Muscle layer of colon (tissue), 2 donors: ENCODE measurements around the gene ATG4B.

Experiments used
- H3K27ac ChIP-seq: one replicate; pipeline ENCODE4 v1.7.0; 2013; ENCODE audit warnings: low read depth, mild to moderate bottlenecking, low read length, moderate library complexity
- H3K27me3 ChIP-seq, 2 donors: one replicate each; pipeline ENCODE4 v1.7.0; 2013; ENCODE audit warnings: low read length in 2 of 2, mild to moderate bottlenecking in 2 of 2; ENCODE audit not compliant: insufficient read depth in 2 of 2, control insufficient read depth in 1 of 2
- H3K36me3 ChIP-seq: one replicate; pipeline ENCODE4 v1.7.0; 2013; ENCODE audit warnings: mild to moderate bottlenecking, low read length; ENCODE audit not compliant: insufficient read depth
- H3K4me1 ChIP-seq: one replicate; pipeline ENCODE4 v1.7.0; 2013; ENCODE audit warnings: mild to moderate bottlenecking, low read length; ENCODE audit not compliant: insufficient read depth
- H3K4me3 ChIP-seq, 2 donors: one replicate each; pipeline ENCODE4 v1.7.0; 2013; ENCODE audit warnings: low read length in 2 of 2, low read depth in 1 of 2, mild to moderate bottlenecking in 1 of 2, moderate library complexity in 1 of 2
- H3K9ac ChIP-seq: one replicate; pipeline ENCODE4 v1.7.0; 2013; ENCODE audit warnings: low read length
- H3K9me3 ChIP-seq: one replicate; pipeline ENCODE4 v1.7.0; 2013; ENCODE audit warnings: mild to moderate bottlenecking, low read length
- donor health status: abdominal sarcoma.
- donor health status: Adenocarcinoma of cecum.

ATG4B gene

DNA sequence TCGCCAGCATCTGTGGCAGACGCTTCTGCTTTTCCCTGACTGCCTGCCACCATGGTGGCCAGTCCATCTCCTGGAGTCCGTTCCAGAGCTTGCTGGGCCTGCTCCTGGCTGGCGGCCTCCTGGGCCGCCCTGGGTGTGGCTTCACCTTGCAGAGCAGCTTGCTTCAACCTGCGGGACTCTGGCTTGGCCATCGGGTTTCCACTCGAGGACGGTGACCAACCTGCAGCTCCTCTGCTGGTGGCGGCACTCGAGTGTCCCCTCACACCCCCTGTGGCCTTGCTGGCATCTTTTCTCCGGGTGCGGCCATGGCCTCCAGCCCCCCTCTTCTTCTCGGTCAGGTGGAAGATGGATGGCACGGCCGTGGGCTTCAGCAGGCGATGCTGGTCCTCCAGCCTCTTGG is 3.9 kb upstream of the ATG4B start:
- Histone ChIP-seq H3K9me3 (no peaks in the 10 kb centered on the region), H3K9ac (no peak overlapping the region), H3K4me3 (no peak overlapping the region), H3K27ac (no peak overlapping the region), H3K27me3 (no peaks in the 10 kb centered on the region), H3K36me3 (peaks cover 42% of the 10 kb centered on the region), H3K4me1 (peaks cover 24% of the 10 kb centered on the region)

DNA sequence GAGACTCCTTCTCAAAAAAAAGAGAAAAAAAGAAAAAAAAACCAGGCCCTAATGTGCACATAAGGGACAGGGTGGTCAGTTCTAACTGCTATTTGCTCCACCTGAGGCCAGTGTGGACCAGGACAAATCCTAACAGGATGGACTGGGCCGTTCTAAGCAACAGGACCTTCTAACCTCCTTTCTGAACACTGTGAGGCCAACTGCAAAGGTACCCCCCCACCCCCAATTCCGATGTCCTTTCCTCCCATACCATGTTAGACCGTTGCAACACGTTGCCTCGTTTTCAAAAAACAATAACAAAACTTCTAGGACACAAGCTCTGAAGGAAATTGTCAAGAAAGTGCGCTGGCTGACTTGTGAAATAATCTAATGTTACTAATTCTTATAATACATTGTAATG is 1.7 kb upstream of the ATG4B start:
- no peaks in the 10 kb centered on the region for H3K27me3 ChIP-seq
- H3K9ac ChIP-seq: peak overlapping the region; percentile 55
- H3K4me3 ChIP-seq: peak overlapping the region; percentile 76 to 80
- H3K27ac ChIP-seq: peak overlapping the region; percentile 40
- peaks cover 34% of the 10 kb centered on the region for H3K36me3 ChIP-seq
- no peaks in the 10 kb centered on the region for H3K9me3 ChIP-seq
- peaks cover 45% of the 10 kb centered on the region for H3K4me1 ChIP-seq

DNA sequence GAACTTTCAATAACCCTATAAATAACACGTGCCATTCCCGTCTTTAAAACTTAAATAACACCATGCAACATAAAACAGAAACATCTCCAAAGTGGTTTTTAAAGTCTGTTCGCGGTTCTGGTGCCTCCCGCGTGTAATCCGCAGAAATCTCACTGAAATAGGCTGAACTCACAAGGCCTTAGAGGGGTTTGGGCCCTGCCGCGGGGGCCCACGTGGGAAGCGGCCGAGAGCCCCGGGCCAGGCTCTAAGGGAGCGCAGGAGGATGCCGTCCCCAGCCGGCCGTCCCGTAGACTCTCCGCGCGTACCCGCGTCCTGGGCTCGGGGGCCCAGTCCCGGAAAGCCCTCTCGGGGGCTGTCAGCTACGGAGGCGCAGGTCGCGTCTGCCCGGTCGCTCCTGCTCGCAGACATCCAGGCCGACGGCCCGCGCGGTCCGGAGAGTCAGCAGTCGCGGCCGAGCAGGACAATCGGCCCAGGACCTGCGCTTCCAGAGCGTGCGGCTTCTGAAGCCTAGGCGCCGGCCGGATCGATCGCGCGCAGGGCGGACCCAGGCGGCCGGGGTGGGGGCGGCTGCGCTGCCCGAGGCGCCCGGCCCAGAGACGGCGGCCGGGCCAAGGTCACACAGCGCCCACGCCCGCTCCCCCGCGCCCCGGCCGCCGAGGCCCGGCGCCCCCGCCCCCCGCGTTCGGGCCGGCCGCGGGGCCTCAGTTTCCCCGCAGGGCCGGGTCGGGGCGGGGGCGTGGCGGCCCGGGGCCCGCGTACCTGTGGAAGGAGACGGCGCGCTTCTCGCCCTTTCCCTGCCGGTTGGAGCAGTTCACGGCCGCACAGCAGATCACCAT is 1.1 kb upstream of the ATG4B start:
- Histone ChIP-seq H3K9ac (peak overlapping the region; percentile 55), H3K27me3 (no peaks in the 10 kb centered on the region), H3K4me1 (peaks cover 45% of the 10 kb centered on the region)

DNA sequence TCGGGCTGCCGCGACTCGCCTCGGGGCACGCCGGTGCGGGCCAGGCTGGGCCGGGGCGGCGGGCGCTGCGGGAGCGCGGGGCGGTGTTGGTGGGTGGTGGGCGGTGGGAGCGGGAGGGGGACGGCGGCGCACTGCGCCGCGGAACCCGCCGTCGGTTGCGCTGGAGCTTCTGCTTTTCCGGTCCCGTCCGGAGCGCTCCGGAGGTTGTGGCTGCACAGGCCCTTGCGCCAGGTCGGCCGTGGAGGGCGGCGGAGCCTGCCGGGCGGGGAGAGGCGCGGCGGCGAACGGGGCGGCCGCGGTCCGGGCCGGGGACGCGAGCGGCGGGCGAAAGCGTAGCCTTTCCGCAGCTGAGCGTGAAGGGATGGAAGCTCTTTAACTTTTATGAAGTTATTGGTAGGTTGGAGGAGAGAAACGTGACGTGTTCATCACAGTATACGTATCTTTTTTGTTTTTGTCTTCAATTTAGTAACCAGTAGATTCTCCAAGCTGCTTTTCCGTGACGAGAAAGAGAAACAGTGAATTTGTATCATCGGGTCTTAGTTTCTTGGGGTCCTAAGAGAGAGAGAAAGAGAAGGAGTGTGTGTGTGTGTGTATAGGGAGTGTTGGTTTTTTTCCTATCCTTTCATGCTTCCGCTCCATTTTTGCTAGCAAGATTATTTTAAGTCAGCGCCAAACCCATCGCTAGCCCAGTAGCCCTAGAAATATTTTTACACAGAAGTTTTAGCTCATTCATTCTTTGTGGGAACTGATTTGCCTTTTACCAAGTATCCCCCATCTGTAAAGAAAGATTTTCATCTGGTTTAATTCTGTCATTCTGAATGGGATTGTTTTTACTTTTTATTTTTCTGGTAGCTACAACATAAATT is 535 bp downstream of the ATG4B start:
- H3K4me3 ChIP-seq: peak overlapping the region; percentile 67 to 79
- peak overlapping the region; percentile 98 for H3K27ac ChIP-seq
- no peaks in the 10 kb centered on the region for H3K27me3 ChIP-seq
- no peaks in the 10 kb centered on the region for H3K9me3 ChIP-seq
- H3K9ac ChIP-seq: peak overlapping the region; percentile 62
- peaks cover 14% of the 10 kb centered on the region for H3K36me3 ChIP-seq
- peaks cover 45% of the 10 kb centered on the region for H3K4me1 ChIP-seq

More for the DNA sequence above, 1.1 kb upstream of the ATG4B start:
- peak overlapping the region; percentile 40 for H3K27ac ChIP-seq
- peak overlapping the region; percentile 76 to 80 for H3K4me3 ChIP-seq
- H3K36me3 ChIP-seq: peaks cover 30% of the 10 kb centered on the region
- no peaks in the 10 kb centered on the region for H3K9me3 ChIP-seq

DNA sequence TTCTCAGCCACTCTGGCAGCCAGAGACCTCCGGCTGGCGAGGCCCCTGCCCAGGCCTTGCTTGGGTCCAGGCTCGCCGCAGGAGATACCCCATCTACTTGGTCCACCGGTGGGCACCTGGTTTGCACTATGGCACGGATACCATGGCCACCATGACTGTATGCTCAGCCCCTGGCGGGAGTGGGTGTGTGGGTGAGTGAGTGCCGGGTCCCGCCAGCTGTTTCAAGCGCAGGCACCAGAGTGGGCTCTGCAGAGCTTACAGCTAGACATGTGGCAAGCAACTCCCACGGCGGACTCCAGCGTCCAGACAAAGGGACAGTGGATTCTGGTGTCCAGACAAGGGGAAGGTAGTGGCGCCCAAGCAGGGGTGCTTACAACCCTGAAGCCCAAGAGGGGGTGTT is 1.4 kb downstream of the ATG4B start:
- Histone ChIP-seq H3K9me3 (no peaks in the 10 kb centered on the region), H3K27me3 (no peaks in the 10 kb centered on the region), H3K27ac (no peak overlapping the region), H3K4me3 (peak overlapping the region in 1 of 2 donors; percentile 79), H3K4me1 (peaks cover 45% of the 10 kb centered on the region), H3K36me3 (peaks cover 7% of the 10 kb centered on the region), H3K9ac (no peak overlapping the region)

DNA sequence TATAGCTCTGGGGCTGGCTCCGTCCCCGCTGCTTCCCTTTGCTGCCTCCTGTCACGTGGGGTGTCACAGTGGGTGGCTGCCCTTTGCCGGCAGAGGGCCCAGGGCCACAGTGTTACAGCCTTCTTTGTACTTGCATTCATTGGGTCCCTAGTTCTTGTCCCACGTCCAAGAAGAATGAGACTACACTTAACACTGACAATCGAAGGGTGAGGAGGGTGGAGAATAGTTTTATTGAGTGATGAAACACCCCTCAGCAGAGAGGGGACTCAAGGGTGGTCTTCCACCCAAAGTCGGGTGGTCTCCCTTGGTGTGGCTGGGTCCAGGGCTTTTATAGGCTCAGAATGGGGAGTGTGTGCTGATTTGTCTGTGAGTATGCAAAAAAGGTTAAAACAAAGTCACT is 1.9 kb downstream of the ATG4B start:
- no peaks in the 10 kb centered on the region for H3K27me3 ChIP-seq
- H3K4me1 ChIP-seq: peaks cover 42% of the 10 kb centered on the region
- H3K27ac ChIP-seq: no peak overlapping the region
- peaks cover 4% of the 10 kb centered on the region for H3K36me3 ChIP-seq
- peak overlapping the region in 1 of 2 donors; percentile 79 for H3K4me3 ChIP-seq
- H3K9ac ChIP-seq: no peak overlapping the region
- no peaks in the 10 kb centered on the region for H3K9me3 ChIP-seq

DNA sequence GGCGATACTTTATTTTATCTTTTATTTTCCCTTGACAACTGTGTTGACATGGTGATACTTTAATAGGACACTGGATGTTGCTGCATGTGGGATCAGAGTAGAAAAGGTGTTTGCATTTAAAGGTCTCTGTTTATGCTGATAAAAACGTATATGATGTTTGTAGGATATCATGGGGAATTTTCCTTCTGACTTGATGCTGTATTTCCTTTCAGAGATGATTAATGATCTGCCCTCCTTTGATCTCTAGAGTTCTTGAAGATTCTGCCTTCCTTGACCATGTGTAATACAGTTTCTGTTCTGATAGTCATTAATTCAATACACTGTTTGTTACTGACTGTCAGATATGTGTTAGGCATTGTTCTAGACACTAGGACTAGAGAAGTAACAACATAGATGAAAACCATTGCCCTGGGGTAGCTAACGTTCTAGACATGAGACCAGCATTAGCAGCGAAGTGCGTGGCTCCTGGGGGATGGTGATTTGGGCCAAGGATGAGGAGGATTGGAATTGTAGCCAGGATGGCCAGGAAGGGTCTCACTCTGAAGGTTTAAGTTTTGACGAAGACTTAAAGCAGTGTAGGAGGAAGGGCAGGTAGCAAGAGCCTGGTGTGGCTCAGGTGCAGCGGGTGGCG is 2.8 kb downstream of the ATG4B start:
- Histone ChIP-seq H3K9me3 (no peaks in the 10 kb centered on the region), H3K36me3 (no peaks in the 10 kb centered on the region), H3K9ac (no peak overlapping the region), H3K27ac (peak overlapping the region; percentile 21), H3K4me3 (no peak overlapping the region), H3K4me1 (peaks cover 33% of the 10 kb centered on the region), H3K27me3 (no peaks in the 10 kb centered on the region)

DNA sequence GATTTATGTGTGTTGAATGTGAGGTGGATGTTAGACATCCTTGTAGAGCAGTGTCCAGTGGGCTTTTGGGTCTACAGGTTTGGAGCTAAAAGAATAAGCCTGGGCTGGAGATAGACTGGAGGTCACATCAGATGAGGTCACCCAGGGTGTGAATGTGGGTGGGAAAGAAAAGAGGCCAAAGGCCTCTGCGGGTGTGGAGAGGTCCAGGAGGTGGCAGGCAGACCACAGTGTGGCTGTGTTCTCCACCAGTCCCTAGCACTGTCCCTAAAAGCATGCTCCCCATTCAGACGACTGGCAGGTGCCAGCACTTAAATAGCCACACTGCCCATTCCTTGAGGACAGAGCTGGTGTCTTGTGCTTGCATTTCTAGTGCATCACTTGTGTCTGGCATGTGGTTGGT is 4.1 kb downstream of the ATG4B start:
- peaks cover 24% of the 10 kb centered on the region for H3K4me1 ChIP-seq
- no peak overlapping the region for H3K27ac ChIP-seq

DNA sequence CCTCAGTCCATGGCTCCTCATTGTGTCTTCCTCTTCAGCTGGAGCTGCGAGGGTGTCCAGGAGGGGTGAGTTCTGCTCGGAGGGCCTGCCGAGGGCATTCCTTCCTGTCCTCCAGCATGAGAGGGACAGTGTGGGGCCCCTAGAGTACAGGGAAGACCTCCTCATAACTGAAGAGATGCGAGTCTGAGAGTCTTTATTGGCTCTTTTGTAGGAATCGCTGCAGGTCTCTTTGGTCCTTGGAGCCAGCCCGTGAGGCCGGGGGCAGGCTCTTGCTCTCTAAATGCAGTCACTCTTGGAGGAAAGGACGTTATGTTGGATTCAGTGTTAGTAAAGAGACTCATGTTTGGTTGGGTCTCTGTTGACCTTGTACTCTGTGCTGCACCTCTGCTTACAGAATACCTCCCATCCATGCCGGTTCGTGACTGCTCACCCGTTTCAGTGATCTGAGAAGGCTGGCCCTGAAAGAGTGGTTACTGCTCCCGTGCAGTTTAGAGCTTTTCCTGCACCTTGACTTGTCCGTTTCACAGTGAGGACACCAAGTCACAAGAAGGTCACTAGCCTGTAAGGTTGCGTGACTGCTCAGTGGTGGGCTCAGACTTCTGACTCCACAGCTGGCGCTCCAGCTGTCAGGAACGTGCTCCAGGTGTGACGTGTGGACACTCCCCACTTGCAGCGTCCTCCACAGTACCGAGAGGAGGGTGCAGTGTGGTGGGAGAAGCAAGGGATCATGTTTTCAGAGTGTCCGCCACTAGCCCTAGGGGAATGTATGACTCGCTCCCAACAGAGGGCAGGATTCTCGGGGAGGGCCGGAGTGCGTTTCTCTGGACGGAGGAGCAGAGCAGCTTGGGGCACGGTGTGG is 7.8 kb downstream of the ATG4B start:
- Histone ChIP-seq H3K9ac (no peak overlapping the region), H3K36me3 (no peaks in the 10 kb centered on the region), H3K27me3 (no peaks in the 10 kb centered on the region), H3K27ac (no peak overlapping the region), H3K4me3 (no peak overlapping the region), H3K9me3 (no peaks in the 10 kb centered on the region), H3K4me1 (peaks cover 16% of the 10 kb centered on the region)

More for the DNA sequence above, 4.1 kb downstream of the ATG4B start:
- no peaks in the 10 kb centered on the region for H3K9me3 ChIP-seq
- H3K27me3 ChIP-seq: no peaks in the 10 kb centered on the region
- no peaks in the 10 kb centered on the region for H3K36me3 ChIP-seq
- no peak overlapping the region for H3K4me3 ChIP-seq
- no peak overlapping the region for H3K9ac ChIP-seq

DNA sequence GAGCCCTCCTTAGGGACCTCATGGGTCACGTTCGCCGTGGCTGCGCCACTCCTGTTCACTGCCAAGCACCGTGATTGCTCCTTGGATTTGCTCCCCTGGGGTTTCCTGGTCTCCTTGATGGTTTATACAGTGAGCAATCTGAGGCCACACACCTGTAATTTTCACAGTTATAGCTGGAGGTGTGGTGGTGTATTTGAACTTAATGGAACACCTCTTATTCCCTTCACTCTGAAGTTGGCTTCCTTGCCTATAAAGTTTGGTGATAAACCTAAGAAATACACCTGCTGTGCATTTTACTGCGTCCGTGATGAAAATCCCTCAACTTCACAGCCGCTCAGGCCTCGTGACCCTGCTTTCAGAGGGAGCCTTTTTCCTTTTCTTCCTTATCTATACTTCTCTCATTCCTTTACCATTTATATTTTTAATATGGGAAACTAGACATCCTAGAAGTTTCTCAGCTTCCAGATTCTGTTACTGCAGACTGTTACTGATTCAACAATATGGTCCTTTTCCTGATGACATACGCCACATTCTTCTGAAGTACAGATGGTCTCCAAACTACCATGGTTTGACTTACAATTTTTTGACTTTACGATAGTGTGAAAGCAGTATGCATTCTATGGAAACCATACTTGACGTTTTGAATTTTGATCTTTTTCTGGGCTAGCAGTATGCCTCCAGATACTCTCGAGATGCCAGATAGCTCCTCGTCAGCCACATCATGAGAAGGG is 8.6 kb downstream of the ATG4B start:
- H3K4me1 ChIP-seq: peaks cover 11% of the 10 kb centered on the region
- H3K27ac ChIP-seq: no peak overlapping the region
- H3K9me3 ChIP-seq: no peaks in the 10 kb centered on the region
- no peak overlapping the region for H3K9ac ChIP-seq
- H3K27me3 ChIP-seq: no peaks in the 10 kb centered on the region
- no peaks in the 10 kb centered on the region for H3K36me3 ChIP-seq
- no peak overlapping the region for H3K4me3 ChIP-seq
